ENCODE results near the gene PLA2G2E.

PLA2G2E gene

GRCh38 chr1:19926296-19927129, 3.1 kb upstream of the PLA2G2E start:
- DNase-seq: no peak

- no peak for DNase-seq
Measured at GRCh38 chr1:19925342-19926070, 2.1 kb upstream of the PLA2G2E start.

GRCh38 chr1:19923953-19924346, 533 bp upstream of the PLA2G2E start:
- DNase-seq: no peak

DNA sequence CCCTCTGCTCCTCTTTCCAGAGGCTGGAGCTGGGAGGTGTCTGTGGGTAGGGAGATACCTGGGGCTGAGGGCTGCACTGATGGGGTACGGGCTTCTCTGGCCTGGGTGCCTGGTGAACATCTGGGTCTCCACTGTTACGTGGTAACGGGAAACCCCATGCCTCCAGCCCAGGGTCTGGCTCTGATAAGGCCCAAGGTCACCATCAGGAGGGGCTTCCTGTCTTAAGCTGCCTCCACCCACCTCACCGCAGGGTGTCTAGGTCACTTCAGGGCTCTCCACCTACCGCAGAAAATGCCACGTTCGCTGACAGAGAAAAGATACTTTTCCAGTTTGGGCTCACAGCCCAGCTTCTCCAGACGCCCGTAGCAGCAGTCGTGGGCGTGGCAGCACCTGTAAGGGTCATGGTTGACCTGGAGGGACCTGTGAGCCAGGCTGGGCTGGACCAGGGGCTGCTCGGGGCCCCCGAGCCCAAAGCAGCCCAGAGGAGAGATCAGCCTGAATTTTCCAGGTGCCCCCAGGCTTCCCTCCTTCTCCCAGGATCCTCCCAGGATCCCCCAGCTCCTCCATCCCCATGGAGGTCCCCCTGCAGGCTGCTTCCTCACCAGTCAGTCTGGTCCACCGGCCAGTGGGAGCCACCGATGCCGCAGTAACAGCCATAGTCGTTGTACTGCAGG, 1.3 kb downstream of the PLA2G2E start:
- DNase-seq: no peak

GRCh38 chr1:19921310-19921709, 2.1 kb downstream of the PLA2G2E start:
- DNase-seq: peak; percentile 83

DNA sequence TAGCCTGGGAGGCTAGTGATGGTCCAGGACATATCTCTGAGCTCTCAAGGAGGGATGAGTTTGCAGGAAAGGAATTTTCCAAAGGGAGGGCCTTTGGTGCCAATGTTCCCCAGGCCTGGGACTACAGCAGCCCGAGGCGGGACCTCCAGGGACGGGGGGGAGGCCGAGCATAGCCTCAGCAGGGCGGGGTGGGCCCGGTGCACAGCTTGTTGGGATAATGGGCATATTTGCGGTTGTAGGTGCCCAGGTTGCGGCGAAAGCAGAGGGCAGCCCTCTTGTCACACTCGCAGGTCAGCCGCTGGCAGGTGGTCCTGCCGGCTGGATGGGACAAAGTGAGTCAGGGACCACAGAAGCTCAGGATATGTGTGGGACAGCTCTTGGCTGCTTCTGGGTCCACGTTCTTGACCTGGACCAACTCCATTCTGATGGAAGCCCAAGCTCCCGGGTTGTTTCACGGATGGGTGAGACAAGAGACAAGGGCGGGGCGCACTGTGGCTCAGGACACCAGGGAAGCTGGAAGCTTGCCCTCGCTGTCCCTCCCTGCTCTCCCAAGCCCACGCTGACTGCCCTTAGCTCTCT, 3.2 kb downstream of the PLA2G2E start:
- DNase-seq: no peak

DNA sequence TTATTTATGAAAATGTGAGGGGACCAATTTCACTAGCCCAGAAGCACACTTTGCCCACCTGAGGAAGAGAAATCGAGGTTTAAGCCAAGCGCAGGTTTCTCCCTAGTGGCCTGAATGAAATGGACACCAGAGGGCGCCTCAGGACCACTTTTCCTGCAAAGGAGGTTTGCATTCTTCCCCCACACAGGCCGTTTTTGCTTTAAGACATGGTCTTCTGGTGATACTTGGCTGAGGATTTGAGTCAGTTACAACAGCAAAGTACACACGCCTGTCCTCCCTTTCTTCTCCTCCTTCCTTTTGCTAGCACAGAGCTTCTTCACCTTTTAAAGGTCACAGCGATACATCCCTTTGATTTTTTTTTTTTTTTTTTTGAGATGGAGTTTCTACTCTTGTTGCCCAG, 5.4 kb downstream of the PLA2G2E start:
- peak; percentile 45 for DNase-seq

DNA sequence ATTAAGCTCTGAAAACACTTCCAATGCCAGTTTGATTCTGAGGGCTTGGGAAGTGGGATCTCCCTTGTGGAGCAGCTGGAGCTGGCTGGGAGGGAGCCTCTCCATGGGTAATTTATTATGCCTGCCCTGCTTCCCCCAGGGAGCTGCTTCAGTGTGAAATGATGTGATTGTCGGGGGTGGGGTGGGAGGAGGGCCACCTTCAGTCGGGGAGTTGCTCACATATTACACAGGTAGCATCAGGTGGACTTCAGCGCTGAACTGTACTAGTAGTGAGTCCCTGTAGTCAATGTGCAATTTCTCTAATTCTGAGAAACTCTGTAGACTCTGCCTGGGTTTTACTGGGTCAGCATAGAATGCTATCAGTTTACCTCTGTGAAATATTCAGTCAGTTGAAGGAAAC, 12.8 kb downstream of the PLA2G2E start:
- DNase-seq: no peak

DNA sequence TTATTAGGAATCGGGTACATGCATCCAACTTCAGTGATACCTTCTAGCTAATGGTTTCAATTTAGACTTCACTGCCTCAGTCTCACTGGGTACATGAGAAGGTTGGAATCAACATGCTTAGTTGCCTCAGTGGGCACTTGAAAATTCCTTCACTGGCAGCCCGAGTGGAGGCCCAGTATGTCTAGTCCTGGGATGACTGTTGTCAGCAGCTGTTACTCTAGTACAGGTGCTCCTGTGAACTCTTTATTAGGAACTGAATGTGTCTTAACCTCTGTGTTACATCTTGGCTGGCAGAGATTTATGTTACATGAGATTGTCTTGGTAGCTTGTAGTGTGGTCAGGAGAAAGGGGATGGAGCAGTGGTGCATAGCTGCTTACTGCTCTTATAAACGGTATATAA, 13.4 kb downstream of the PLA2G2E start:
- no peak for DNase-seq

DNA sequence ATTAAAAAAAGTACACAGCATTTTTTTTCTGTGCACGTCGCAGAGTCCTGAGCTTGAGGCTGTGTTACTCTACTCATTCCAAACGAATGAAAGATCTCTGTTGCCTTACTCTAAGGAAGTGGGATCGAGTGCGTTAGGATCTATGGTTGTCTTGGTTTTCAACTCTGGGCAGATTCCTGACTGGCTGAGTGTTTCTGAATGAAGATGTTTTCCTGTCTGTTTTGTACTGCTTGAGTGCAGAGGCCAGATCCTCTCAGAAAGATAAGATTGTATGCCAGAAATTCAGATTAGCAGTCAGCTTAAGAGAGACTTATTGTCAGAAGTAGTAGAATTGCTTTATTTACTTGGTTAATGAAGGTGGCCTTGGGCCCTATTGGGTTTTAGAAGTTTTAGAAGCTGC, 14.0 kb downstream of the PLA2G2E start:
- DNase-seq: no peak

GRCh38 chr1:19907456-19907855, 16.0 kb downstream of the PLA2G2E start:
- no peak for DNase-seq

- DNase-seq: no peak
Measured at GRCh38 chr1:19903621-19904020, 19.8 kb downstream of the PLA2G2E start.

DNA sequence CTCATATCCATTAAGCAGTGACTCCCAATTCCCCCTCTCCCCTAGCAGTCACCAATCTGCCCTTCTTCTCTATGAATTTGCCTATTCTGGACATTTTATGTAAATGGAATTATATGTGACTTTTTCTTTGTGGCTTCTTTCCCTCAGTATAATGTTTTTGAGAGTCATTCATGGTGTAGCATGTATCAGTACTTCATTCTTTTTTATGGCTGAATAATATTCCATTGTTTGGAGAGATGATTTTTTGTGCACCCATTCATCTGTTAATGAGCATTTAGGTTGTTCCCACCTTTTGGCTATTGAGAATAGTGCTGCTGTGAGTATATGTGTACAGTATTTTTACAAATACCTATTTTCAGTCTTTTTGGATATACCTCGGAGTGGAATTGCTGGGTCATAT, 21.8 kb downstream of the PLA2G2E start:
- no peak for DNase-seq

GRCh38 chr1:19894218-19894617, 29.2 kb downstream of the PLA2G2E start:
- no peak for DNase-seq

GRCh38 chr1:19893687-19894086, 29.7 kb downstream of the PLA2G2E start:
- DNase-seq: peak; percentile 6

DNA sequence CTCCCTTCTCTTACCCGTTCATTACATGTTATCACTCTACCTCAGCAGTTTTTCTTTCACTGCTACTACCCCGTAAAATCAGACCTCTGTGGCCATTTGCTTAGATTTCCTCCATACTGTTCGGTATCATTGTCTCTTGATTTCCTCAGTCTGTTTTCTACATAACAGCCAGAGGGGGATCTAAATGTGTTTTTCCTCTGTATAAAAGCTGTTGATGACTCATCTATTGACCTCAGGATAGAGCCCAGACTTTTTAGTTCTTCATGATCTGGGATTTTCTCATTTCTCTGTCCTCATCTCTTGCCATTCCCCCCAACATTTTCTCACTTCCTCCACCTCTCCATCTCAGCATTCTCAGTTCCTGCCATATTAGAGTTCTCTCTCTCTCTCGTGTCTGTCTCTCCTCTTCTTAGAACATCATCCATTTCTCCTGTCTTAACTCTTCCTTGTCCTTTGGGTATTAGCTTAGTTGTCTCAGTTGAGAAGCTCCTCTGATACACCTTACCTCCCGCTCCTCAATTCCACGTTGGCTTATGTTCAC, 30.7 kb downstream of the PLA2G2E start:
- DNase-seq: no peak

GRCh38 chr1:19892129-19892528, 31.3 kb downstream of the PLA2G2E start:
- no peak for DNase-seq

DNA sequence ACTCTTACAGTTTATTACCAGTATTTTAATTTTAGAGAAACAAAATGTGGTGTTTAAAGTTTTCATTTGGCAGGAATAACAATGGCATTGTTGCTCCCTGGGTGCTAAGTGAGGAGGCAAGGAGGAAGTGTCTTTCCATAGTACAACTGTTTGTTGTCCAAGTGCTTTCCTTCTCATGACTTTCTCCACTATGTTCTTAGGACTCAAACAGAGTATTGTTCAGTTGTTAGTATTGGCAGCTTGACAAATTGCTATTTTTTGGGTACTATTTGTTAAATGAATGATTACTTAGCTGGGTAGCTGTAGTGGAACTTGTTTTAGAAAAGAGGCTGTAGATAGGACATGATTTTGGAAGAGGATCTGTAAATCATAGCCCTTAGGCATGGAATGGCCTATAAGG, 33.8 kb downstream of the PLA2G2E start:
- DNase-seq: no peak

- DNase-seq: no peak
Measured at GRCh38 chr1:19888112-19888511, 35.3 kb downstream of the PLA2G2E start.

GRCh38 chr1:19885821-19886220, 37.6 kb downstream of the PLA2G2E start:
- no peak for DNase-seq

DNA sequence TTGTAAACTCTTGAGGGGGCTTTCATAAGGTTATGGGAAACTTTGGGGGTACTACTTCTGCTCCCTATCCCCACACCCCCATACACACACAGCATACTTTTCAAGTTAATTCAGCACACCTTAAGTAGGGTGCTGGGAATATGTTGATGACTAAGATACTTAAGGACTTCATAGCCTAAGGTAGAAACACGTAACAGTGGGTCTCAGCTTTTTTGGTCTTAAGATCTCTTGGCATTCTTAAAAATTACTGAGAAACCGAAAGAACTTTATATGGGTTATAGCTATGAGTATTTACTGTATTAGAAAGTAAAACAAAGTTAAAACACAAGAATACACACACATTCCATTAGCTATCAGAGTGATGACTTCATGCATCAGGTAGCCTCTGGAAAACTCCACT, 39.1 kb downstream of the PLA2G2E start:
- no peak for DNase-seq

GRCh38 chr1:19882111-19883071, 41.0 kb downstream of the PLA2G2E start, which contains the start of gene OTUD3:
OTUD3 (plus strand) TSS chr1:19882395; CDS start chr1:19882514, 119 bp downstream.
- peak; percentile 84 for DNase-seq

Measured in NCI-H2029 treated with DMSO at 0.1 percent for 48 hours (cell line).